Activated gamma-delta T cell treated with Interleukin-2 at 50 U/mL for 16 hours (primary cell): ENCODE results near the gene PERM1.
A peak's percentile ranks its signal among the peaks of the same experiment; 100 is the strongest.
"Not testable (repeated sequence)": the region's sequence is repeated elsewhere in the genome, so short reads cannot be mapped to it uniquely, and the experiment has no call there.

Experiments used
- DNase-seq: peaks from one replicate; pipeline ENCODE4 v3.0.0-alpha.2; 2020

The PERM1 gene

DNA sequence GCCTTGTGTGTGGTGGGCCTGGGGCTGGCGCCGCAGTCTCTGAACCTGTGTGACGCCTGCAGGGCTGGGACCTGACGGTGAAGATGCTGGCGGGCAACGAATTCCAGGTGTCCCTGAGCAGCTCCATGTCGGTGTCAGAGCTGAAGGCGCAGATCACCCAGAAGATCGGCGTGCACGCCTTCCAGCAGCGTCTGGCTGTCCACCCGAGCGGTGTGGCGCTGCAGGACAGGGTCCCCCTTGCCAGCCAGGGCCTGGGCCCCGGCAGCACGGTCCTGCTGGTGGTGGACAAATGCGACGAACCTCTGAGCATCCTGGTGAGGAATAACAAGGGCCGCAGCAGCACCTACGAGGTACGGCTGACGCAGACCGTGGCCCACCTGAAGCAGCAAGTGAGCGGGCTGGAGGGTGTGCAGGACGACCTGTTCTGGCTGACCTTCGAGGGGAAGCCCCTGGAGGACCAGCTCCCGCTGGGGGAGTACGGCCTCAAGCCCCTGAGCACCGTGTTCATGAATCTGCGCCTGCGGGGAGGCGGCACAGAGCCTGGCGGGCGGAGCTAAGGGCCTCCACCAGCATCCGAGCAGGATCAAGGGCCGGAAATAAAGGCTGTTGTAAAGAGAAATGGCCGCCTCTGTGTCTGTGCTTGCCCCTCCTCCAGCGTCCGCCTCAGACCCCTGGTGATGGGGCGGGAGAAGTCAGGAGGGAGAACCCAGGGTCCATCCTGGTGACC is 32.2 kb upstream of the PERM1 start:
- DNase-seq, result no peak

DNA sequence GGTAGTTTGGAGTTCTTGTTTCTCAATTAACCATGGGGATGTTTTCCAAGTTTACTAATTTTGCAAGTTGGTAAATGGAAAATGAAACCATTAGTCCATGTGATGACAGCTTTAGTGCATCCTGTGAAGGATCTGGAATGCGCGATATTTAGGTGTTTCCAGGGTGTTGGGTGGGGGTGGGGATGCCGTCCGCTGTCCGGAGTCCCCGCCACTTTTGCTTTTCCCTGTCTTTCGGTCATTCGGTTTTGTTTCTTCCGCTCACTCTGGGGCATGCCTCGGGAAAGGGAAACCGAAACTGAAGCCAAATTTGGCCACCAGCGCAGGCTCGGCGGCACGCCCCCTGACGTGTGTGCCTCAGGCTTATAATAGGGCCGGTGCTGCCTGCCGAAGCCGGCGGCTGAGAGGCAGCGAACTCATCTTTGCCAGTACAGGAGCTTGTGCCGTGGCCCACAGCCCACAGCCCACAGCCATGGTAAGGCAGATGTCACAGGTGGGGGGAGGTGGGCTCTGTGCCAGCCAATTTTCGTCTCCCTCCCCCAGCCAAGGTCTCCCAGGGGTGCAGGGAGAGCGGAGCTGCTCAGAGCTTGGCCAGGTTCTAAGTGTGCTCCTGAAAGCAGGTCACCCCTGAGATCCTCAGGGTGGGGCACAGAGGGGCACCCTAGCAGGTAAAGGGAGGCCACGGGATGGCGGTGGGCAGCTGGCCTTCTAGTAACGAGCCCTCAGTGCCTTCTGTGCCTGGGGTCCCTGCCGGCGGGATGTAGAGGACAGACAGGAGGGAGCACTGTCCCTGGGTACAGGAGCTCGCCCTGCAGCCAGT is 31.4 kb upstream of the PERM1 start, which contains the start of gene ISG15:
Gene ISG15, plus strand, starts transcription at position 393 of the 817 bp plus-strand sequence. Its CDS starts 77 bp downstream, at position 470.
- peak; percentile 86 for DNase-seq

DNA sequence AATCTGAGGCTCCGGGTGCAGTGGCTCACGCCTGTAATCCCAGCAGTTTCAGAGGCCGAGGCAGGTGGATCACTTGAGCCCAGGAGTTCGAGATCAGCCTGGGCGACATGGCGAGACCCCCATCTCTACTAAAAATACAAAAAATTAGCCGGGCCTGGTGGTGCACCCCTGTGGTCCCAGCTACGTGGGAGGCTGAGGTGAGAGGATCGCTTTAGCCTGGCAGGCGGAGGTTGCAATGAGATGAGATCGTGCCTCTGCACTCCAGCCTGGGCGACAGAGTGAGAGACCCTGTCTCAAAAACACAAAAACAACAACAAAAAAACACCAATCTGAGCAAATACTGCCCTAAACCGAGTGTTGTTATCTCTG is 30.8 kb upstream of the PERM1 start:
- DNase-seq, result not testable (repeated sequence)

DNA sequence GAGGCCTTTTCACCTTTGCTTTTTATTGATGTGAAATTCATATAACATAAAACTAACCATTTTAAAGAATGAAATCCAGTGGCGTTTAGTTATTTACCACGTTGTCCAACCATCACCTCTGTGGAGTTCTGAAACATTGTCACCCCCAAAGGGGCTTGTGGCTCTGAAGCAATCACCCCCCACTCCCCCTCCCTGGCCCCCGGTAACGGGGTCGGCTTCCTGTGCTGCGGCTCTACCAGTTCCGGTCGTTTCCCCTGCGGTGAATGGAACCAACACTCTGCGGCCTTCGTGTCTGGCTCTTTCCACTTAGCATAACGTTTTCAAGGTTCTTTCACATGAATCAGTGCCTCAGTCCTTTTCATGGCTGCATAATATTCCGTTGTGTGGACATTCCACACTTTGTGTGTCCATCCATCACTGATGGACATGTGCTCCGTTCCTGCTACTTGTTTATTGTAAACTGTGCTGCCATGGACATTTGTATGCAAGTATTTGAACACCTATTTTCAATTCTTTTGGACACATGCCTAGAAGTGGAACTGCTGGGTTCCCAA is 29.6 kb upstream of the PERM1 start:
- DNase-seq, result no peak

DNA sequence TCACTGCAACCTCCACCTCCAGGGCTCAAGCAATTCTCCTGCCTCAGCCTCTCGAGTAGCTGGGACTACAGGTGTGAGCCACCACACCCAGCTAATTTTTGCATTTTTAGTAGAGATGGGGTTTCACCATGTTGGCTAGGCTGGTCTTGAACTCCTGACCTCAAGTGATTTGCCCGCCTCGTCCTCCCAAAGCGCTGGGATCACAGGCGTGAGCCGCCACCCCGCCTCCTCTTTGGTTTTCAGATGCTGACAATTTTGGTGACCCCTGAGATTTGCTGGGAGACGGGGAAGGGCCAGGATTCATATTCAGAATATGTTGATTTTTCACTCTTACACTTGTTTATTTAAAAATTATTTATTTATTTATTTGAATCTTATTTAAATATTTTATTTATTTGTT is 28.2 kb upstream of the PERM1 start:
- DNase-seq, result not testable (repeated sequence)

DNA sequence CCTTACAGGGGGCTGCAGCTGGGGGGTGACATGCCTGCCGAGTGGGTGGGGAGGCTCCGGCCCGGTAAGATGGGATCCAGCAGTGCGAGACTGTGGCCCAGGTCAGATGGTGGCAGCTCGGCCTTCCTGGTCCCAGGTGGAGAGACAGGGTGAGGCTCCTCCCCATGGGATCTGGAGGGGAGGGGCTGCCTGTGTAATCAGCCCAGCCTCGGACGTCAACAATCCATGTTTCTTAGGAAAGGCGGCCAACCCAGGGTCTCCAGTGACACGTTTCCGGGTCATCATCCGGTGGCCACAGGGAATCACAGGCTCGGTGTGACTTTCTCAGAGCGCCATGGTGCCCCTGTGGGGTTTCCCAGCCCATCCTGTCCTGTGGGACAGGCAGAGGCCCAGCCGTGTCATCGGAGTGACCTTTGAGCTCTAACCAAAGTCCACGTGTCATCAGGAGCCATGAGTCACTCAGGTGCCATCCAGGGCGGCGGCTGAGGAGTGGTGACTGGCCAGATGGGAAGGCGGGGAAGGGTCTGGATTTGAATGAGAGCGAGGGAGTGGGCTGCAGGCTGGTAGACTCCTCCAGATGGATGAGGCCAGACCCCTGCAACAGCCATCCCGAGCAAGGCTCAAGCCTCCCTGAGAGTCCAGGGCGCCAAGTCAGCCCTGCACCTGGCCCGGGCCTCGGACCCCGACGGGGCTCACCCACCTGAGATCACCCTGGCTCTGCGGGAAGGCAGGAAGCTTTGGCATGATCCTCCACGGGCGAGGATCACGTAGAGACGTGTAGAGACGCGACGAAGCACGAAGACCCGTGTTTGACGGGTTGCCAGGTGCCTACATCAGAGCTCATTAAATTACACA is 24.6 kb upstream of the PERM1 start:
- no peak for DNase-seq

DNA sequence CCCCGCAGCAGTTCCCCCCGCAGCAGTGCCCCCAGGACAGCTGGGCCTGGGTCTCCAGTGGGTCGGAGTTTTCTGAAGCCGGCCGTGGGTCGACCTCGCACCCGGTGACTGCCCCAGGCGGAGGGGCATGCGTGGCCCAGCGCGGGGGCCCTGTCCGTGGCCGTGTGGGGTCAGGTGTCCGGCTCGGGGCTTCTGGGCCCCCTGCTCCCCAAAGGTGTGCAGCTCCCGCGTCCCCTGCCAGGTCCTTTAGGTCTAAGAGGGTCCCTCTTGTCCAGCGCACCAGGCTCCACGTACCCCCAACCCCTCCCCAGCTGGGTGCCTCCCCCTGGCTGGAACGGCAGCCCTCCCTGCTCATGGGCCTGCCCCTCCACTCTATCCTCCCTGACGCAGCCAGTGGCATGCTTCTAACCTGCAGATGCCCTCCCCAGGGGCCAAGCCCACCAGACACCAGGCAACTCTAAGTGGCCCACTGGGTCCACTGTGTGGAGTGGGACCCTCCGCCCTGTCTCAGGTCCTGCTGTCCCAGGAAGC is 23.9 kb upstream of the PERM1 start:
- DNase-seq, result no peak

DNA sequence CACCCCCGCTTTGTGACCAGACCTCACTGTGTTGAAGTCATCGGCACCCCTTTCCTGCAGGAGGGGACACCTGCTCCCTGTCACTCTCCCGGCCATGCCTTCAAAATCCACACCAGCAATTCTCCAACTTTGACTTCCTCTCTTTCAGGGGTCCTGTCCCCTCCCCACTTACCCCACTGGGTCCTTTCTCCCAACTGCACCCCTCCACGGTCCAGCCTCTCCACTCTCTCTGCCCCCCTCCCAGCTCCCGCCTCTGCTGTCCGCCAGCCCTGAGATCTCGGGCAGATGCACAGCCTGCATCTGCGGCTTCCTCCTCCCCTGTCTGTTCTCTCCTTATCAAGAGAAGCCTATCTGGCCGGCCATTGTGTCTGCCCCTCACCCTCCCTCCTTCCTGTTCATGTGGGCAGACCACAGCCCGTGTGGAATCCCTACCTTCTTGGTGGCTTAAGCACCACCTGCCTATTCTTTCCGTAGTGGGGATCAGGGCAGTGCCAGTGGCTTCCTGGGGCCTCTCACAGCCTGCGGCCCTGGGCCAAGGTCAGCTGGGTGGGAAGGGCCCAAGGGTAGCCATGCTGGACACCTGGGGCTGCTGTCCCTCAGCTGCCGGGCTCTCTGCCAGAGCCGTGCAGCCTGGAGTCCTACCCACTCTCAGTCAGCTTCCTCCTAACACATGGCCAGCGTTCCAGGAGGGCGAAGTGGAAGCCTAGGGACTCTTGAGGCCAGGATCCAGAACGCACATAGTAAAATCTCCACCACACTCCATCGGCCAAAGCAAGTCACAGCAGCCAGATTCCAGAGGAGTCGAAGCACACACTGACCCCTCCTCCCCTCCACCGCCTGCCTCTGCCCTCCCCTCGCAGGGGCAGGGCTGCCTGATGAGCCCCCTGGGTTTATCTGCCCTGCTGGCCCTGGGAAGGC is 23.1 kb upstream of the PERM1 start:
- DNase-seq, result no peak

DNA sequence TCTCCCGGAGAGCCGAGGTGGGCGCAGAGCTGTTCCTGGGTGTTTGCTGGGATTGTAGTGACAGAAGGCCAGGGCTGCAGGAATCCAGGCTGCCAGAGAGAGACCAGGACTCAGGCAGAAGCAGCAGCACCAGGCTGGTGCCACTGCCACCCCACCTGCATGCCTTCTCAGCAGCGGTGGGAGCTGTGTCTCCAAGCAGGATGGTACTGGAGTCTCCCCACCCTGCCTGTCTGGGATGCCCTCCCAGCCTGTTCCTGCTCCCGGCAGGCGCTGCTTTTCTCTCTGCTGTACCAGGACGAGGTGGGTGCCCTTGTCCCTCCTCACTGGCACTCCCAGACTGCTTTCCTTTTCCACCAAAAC is 22.5 kb upstream of the PERM1 start:
- DNase-seq, result no peak

DNA sequence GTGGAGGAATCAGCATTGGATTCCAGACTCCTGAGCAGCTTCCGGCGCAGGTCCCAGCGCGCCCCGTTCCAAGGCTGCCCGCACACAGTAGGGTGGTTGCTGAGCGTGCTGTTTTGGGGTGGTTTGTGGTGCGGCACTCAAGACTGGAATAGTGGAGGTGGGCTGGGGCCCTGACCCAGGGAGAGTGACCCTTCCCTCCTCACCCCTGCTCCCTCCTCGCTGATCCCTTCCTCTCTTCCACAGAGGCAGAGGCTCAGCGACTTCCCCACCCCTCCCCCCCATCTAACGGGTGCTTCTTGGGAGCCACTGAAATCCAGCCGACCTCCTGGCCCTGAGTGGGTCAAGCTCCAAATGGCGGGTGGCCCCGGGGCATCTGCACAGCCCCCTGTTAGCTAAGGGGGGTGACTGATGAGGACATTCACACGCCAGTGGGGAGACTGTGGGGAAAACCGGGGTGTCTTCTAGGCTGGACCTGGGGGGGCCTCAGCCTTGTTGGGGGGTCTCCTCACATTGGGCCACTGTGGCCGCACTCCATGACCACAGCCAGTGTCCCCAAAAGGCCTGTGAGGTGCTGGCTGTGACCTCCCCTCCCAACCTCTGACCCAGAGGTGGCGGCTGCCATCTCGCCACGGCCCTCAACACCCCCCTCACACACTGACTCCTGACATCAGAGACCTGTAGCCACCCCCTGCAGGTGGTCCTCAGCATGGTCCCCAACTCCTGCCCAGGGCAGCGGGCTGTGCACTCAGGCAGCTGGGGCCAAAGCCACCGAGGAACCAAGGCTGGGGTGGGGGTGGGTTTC is 21.9 kb upstream of the PERM1 start:
- DNase-seq, result no peak

DNA sequence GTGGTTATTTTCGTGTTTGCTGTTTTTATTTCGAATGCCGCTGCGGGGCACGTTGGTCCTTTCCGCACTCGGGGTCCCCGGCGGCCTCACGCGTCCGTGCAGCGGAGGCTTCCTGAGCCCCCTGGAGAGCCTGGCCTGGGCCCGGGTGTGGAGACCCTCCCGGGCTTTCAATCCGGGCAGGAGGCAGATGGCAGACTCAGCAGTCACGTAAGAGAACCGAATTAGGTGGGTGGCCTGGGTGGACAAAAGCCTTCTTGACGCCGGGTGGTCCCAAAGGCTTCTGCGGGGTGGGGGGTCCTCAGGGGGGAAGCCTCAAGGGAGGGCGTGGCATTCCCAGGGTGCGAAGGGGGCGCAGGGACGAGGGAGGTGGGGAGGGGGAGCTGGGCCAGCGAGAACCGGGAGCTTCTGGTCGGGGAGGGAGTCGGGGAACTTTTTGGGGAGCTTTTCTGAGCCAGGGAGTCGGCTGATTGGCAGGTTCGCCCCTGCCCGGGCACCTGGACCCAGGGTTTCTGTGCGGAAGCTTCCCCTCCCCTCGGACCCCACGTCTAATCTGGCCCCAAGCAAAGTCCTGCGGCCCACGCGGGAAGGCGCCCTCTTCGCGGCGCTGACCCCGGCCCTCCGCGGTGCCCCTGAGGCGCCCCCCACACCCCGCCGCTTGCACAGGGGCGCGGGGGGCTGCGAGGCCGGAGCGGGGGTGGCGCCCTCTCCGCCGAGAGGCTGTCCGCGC is 19.3 kb upstream of the PERM1 start:
- no peak for DNase-seq

DNA sequence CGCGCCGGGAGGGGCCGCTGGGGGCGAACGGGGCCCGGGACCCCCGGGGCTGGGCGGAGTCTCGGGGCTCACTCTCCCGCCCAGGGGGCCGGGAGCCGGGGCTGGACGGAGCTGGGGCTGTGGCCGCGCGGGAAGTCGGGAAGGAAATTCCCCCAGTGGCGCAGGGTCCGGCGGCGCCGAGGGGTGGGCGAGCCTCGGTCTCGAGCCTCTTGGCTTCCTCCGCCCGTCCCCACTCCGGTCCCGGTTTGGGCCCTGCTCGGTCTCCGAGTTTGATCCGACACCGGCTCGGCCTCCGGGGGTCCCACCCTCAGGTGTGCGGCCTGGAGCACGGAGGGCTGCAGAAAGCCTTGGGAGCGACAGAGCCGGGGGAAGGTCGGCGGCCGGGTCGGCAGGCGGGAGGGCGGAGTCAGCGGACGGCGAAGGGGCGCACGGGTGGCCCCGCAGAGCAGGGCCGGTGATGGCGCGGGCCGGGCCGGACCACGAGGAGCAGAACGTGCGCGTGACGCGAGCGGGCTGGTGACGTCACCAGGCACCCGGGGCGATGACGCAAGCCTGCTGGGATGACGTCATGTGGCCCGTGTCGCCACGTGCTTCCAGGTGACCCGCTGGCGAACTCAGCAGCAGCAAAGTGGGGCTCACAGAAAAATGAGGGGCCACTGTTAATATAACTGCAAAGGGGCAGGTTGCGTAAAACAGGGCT is 18.6 kb upstream of the PERM1 start:
- peak; percentile 55 for DNase-seq

DNA sequence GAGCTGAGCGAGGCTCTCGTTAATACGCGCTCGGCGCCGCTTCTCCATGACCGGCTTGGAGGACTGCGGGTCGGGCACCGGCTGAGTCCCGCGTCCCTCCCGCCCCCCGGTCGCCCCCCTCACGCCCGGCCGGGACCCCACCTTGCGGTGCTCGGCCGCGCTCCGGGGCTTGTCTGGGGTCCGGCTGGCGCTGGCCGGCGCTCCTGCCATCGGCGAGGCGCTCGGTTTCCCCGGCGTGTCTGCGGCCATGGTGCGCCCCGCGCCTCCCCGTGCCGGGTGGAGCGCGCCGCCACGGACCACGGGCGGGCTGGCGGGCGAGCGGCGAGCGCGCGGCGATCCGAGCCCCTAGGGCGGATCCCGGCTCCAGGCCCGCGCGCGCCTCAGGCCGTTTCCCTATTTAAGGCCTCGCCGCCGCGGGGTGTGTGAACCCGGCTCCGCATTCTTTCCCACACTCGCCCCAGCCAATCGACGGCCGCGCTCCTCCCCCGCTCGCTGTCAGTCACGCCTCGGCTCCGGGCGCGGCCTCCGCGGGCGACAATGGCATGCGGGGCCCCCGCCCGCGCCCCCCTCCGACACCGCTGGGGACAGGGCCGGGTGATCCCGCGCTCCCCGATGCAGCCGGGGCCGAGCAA is 17.9 kb upstream of the PERM1 start, which contains the start of gene HES4:
Gene HES4, minus strand, starts transcription at position 373 of the 632 bp plus-strand sequence. Its CDS starts 124 bp downstream, at position 249.
- DNase-seq, result peak; percentile 31

DNA sequence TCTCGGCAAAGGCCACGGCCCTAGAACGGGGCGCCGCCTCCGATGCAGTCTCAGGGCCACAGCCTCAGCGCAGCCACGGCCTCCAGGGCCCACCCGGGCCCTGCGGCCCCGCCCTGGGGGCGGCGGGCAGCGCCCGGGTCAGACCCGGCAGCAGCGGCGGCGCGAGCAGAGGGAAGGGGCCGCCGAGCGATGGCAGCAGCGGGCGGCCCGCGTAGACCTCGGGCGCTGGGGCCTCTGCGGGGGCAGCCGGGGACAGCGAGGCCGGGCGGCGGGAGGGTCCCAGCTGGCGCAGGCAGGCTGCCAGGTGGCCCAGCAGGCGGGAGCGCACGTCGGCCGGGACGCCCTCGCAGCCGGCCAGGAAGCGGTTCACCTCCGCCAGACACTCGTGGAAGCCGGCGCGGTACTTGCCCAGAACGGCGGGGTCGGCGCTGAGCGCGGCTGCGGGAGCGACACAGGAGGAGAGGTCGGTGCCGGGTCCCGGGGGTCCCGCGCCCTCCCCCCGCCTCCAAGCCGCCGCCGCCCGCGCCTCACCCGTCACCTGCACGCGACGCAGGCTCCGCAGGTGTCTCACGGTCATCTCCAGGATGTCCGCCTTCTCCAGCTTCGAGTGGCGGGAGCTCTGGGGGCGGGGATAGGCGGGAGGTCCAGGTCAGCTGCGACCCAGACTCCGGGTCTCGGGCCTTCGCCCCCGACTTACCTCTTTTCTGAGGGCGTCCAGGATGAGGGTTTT is 17.3 kb upstream of the PERM1 start:
- no peak for DNase-seq

DNA sequence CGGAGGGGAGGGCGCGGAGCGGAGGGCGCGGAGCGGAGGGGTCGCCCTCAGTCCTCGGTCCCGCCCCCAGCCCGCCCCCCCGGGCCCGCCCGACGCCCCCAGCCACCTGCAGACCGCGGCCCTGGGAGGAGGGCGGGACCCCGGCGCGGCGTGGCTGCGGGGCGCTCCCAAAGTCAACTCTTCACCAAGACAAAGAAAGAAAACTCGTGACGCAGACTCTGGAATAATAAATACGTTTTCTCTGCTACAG is 16.8 kb upstream of the PERM1 start:
- DNase-seq, result no peak

DNA sequence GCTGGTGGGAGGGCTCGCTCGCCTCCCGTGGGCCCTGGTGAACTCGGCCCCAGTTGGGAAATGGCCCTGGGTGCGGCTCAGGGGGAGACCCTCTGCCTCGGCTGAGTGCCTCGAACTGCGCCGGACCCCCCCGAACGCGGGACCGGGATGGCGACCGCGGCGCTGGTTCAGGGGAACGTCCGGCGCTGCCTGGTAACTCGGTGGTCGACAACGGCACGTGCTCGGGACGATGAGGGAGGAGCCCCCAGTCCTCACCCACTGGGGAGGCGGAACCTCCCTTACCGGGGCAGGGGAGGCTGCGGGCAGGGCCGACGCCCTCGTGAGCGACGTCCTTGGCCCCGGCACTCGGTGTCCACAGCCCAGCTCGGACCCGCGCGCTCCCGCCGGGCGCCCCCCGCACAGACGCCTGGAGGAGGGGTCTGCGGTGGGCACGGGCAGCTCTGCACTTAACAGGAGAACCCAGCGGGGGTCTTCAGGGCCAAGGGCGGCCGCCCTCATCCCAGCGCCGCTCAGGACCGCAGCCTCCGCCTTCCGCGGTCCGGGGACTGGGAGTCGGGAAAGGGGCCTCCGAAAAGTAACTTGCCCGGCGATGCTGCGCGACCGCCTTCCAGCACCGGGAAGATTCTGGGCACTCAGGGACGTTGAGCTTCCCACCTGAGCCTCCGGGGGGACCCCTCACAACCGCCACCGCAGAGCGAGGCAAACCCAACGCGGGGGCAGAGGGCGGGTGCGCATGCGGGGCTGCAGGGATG is 16.3 kb upstream of the PERM1 start:
- no peak for DNase-seq

DNA sequence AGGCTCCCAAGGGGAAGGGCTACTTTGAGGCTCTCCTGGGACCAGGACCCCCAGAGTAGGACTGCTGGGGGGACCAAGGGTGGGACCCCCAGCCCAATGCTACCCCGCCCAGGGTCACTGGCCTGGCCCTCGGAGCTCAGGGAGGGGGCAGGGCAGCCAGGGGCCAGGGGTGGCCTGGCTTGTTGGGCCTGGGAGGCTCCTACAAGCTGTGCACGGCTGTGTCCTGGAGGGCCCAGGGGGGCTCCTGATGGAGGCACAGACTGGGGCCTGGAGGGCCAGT is 15.8 kb upstream of the PERM1 start:
- no peak for DNase-seq
